ENCODE data around the gene KLHL35. TPM values are rescaled to one million over a fixed set of nuclear protein-coding genes. Genes with fewer than 3 reads are reported as not detected.

The KLHL35 gene
- total and polyA plus RNA-seq, 4 donors = 0.07 to 0.42 (median 0.15) TPM; not detected in 1

DNA sequence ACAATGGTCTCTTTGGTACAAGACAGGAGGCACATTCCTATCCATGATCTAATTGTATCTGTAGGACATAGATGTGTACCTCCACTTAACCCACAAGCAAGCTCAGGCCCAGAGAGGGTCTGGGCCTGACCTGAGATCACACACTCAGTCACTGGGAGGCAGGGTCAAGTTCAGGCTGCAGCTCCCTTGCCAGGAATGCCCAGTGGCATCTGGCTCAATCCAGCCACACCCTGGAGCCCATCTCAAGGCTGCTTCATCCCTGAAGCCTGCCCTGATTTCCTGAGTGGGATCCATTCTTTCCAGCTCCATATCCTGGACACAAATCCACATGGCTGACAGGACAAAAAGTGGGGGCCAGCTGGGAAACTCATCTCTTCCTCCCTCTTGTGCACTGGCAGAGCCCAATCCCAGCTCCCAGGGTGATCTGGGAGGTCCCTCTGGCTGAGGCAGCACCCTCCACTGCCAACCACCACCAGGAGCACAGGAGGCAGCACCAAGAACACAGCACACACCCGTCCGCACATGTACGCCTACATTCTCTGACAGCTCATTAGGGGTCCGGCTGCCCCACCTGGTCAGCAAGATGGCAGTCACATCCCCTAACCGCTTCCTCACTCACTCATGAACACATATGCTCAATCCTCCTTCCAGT is 39.2 kb upstream of the KLHL35 start:
- H3K4me1 ChIP-seq (ENCODE audit: control insufficient read depth in 4 of 4, insufficient read depth in 4 of 4, low read length in 3 of 4) = peaks cover 0 to 25% (median 6%) of the 10 kb centered on the region in 4 donors

DNA sequence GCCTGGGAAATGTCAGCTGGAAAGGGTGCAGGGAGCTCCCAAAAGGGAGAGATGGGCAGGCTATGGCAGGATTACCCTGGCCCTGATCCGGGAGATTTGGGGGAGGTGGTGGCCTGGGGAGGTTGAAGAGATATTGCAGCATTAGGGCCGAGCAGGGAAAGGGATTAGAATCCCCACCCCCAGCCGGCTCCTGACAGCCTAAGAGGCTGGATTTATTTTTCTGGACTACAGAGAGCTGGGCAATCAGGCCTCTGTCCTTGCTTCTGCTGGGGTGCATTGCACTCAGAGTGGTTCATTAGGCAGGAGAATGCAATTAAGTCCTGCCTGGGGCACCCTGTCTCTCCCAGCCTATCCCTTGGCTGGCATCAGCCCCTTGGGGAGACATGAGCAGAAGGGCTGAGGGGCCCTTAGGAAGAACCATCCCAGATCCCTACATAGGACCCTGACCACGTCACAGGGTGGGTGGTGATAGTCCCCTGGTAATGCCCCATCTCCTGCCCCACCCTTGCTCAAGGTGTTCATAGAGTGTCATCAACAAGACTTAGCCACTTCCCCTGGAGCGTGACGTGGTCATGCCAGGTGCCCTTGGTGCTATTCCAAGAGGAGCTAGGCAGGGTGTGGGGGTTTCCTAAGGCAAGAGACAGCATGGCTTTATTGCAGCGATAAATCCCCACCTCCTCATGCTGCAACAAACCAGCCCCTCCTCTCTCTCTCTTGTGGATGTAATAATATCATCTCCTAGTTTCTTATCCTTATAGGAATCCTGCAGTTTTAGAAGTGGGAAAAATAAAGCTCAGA is 38.4 kb upstream of the KLHL35 start:
- no peak for DNase-seq (ENCODE audit: low spot score)
- no peaks in the 10 kb centered on the region for H3K36me3 ChIP-seq (ENCODE audit: control insufficient read depth in 4 of 4, insufficient read depth in 3 of 4, low read depth in 1 of 4, low read length in 3 of 4)
- peaks cover 0 to 20% (median 4%) of the 10 kb centered on the region in 4 donors for H3K4me1 ChIP-seq (ENCODE audit: control insufficient read depth in 4 of 4, insufficient read depth in 4 of 4, low read length in 3 of 4)
- no peak for TF ChIP-seq NR2F2 (IDR thresholded peaks at IDR 0.05)
- no peak for TF ChIP-seq YY1 (IDR thresholded peaks at IDR 0.05)
- TF ChIP-seq HNF4G (IDR thresholded peaks at IDR 0.05) = no peak
- no peak for TF ChIP-seq HNF4A (conservative IDR thresholded peaks at IDR 0.05)
- TF ChIP-seq FOXA1 (IDR thresholded peaks at IDR 0.05) = no peak
- no peak for TF ChIP-seq FOXA2 (IDR thresholded peaks at IDR 0.05)
- no peak for TF ChIP-seq JUND (IDR thresholded peaks at IDR 0.05)
- no peak for TF ChIP-seq GABPA (IDR thresholded peaks at IDR 0.05 in 1 of 2, conservative IDR thresholded peaks at IDR 0.05 in 1 of 2)
- TF ChIP-seq, protein P1, sequence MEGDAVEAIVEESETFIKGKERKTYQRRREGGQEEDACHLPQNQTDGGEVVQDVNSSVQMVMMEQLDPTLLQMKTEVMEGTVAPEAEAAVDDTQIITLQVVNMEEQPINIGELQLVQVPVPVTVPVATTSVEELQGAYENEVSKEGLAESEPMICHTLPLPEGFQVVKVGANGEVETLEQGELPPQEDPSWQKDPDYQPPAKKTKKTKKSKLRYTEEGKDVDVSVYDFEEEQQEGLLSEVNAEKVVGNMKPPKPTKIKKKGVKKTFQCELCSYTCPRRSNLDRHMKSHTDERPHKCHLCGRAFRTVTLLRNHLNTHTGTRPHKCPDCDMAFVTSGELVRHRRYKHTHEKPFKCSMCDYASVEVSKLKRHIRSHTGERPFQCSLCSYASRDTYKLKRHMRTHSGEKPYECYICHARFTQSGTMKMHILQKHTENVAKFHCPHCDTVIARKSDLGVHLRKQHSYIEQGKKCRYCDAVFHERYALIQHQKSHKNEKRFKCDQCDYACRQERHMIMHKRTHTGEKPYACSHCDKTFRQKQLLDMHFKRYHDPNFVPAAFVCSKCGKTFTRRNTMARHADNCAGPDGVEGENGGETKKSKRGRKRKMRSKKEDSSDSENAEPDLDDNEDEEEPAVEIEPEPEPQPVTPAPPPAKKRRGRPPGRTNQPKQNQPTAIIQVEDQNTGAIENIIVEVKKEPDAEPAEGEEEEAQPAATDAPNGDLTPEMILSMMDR (IDR thresholded peaks at IDR 0.05; ENCODE audit: low read depth, low read length, missing input control) = no peak
- TF ChIP-seq RAD21 (IDR thresholded peaks at IDR 0.05) = no peak
- TF ChIP-seq, protein P2, sequence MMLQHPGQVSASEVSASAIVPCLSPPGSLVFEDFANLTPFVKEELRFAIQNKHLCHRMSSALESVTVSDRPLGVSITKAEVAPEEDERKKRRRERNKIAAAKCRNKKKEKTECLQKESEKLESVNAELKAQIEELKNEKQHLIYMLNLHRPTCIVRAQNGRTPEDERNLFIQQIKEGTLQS (IDR thresholded peaks at IDR 0.05) = no peak
- TF ChIP-seq, protein P3, sequence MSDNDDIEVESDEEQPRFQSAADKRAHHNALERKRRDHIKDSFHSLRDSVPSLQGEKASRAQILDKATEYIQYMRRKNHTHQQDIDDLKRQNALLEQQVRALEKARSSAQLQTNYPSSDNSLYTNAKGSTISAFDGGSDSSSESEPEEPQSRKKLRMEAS (IDR thresholded peaks at IDR 0.05) = no peak
- TF ChIP-seq, protein P4, sequence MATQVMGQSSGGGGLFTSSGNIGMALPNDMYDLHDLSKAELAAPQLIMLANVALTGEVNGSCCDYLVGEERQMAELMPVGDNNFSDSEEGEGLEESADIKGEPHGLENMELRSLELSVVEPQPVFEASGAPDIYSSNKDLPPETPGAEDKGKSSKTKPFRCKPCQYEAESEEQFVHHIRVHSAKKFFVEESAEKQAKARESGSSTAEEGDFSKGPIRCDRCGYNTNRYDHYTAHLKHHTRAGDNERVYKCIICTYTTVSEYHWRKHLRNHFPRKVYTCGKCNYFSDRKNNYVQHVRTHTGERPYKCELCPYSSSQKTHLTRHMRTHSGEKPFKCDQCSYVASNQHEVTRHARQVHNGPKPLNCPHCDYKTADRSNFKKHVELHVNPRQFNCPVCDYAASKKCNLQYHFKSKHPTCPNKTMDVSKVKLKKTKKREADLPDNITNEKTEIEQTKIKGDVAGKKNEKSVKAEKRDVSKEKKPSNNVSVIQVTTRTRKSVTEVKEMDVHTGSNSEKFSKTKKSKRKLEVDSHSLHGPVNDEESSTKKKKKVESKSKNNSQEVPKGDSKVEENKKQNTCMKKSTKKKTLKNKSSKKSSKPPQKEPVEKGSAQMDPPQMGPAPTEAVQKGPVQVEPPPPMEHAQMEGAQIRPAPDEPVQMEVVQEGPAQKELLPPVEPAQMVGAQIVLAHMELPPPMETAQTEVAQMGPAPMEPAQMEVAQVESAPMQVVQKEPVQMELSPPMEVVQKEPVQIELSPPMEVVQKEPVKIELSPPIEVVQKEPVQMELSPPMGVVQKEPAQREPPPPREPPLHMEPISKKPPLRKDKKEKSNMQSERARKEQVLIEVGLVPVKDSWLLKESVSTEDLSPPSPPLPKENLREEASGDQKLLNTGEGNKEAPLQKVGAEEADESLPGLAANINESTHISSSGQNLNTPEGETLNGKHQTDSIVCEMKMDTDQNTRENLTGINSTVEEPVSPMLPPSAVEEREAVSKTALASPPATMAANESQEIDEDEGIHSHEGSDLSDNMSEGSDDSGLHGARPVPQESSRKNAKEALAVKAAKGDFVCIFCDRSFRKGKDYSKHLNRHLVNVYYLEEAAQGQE (IDR thresholded peaks at IDR 0.05) = no peak
- no peak for TF ChIP-seq TAF1 (conservative IDR thresholded peaks at IDR 0.05)
- no peak for TF ChIP-seq RXRA (IDR thresholded peaks at IDR 0.05)
- no peak for TF ChIP-seq EGR1 (IDR thresholded peaks at IDR 0.05; ENCODE audit: low read depth in 2 of 2)
- TF ChIP-seq, protein P5, sequence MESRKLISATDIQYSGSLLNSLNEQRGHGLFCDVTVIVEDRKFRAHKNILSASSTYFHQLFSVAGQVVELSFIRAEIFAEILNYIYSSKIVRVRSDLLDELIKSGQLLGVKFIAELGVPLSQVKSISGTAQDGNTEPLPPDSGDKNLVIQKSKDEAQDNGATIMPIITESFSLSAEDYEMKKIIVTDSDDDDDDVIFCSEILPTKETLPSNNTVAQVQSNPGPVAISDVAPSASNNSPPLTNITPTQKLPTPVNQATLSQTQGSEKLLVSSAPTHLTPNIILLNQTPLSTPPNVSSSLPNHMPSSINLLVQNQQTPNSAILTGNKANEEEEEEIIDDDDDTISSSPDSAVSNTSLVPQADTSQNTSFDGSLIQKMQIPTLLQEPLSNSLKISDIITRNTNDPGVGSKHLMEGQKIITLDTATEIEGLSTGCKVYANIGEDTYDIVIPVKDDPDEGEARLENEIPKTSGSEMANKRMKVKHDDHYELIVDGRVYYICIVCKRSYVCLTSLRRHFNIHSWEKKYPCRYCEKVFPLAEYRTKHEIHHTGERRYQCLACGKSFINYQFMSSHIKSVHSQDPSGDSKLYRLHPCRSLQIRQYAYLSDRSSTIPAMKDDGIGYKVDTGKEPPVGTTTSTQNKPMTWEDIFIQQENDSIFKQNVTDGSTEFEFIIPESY (IDR thresholded peaks at IDR 0.05) = no peak

More for the DNA sequence above, 39.2 kb upstream of the KLHL35 start:
- no peak for DNase-seq (ENCODE audit: low spot score)
- H3K27me3 ChIP-seq (ENCODE audit: control insufficient read depth in 4 of 4, insufficient read depth in 4 of 4, low read length in 3 of 4) = no peaks in the 10 kb centered on the region
- H3K9me3 ChIP-seq (ENCODE audit: control insufficient read depth in 4 of 4, low read length in 3 of 4) = no peaks in the 10 kb centered on the region
- TF ChIP-seq TAF1 (conservative IDR thresholded peaks at IDR 0.05) (no peak), SP1 (IDR thresholded peaks at IDR 0.05) (no peak), EGR1 (IDR thresholded peaks at IDR 0.05; ENCODE audit: low read depth in 2 of 2) (no peak), HNF4A (conservative IDR thresholded peaks at IDR 0.05) (no peak), GABPA (IDR thresholded peaks at IDR 0.05 in 1 of 2, conservative IDR thresholded peaks at IDR 0.05 in 1 of 2) (no peak)
- TF ChIP-seq, protein P2 (IDR thresholded peaks at IDR 0.05) = no peak
- TF ChIP-seq, protein P1 (IDR thresholded peaks at IDR 0.05; ENCODE audit: low read depth, low read length, missing input control) = no peak
- no peaks in the 10 kb centered on the region for H3K36me3 ChIP-seq (ENCODE audit: control insufficient read depth in 4 of 4, insufficient read depth in 3 of 4, low read depth in 1 of 4, low read length in 3 of 4)
- H3K9ac ChIP-seq (ENCODE audit: low read depth in 1 of 2, low read length in 2 of 2) = no peak overlapping the region
- no peak overlapping the region for H3K4me3 ChIP-seq (ENCODE audit: low read depth in 1 of 3, low read length in 3 of 3)
- H3K27ac ChIP-seq (ENCODE audit: low read depth in 1 of 2, low read length in 2 of 2) = no peak overlapping the region
- WGBS = 97% methylated on average over 5 of the region's 5 CpGs

More for the DNA sequence above, 38.4 kb upstream of the KLHL35 start:
- Histone ChIP-seq H3K27me3 (ENCODE audit: control insufficient read depth in 4 of 4, insufficient read depth in 4 of 4, low read length in 3 of 4) (no peaks in the 10 kb centered on the region), H3K9ac (ENCODE audit: low read depth in 1 of 2, low read length in 2 of 2) (no peak overlapping the region), H3K27ac (ENCODE audit: low read depth in 1 of 2, low read length in 2 of 2) (no peak overlapping the region), H3K9me3 (ENCODE audit: control insufficient read depth in 4 of 4, low read length in 3 of 4) (no peaks in the 10 kb centered on the region), H3K4me3 (ENCODE audit: low read depth in 1 of 3, low read length in 3 of 3) (no peak overlapping the region)
- 94% methylated on average over 7 of the region's 7 CpGs for WGBS

Data from liver (tissue), 9 donors.